ENCODE results near the gene BRWD1.

BRWD1 gene

DNA sequence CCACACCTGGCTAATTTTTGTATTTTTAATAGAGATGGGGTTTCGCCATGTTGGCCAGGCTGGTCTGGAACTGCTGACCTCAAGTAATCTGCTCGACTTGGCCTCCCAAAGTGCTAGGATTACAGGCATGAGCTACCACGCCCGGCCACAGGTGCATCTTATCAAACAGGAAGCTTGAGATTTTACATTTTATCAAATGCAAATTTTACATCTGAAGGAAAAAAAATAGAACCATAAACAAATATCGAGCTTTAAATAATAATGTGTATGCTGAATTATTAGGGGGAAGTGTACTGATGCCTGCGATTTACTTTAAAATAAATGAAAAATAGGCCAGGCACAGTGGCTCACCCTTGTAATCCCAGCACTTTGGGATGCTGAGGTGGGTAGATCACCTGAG lies 16.6 kb upstream of the BRWD1 start:
- Histone ChIP-seq H3K4me1 (ENCODE audit: control insufficient read depth in 1 of 2, insufficient read depth in 2 of 2, low read length in 2 of 2) (peaks cover 0 to 3% of the 10 kb centered on the region in 2 donors), H3K27ac (ENCODE audit: low read depth, low read length) (no peak overlapping the region), H3K9ac (ENCODE audit: low read depth in 1 of 2, low read length in 2 of 2) (no peak overlapping the region), H3K36me3 (ENCODE audit: control insufficient read depth in 1 of 2, insufficient read depth in 2 of 2, low read length in 2 of 2) (no peaks in the 10 kb centered on the region), H3K9me3 (ENCODE audit: control insufficient read depth in 1 of 2, low read length in 2 of 2) (no peaks in the 10 kb centered on the region), H3K4me3 (ENCODE audit: low read depth in 1 of 2, low read length in 2 of 2) (no peak overlapping the region), H3K27me3 (ENCODE audit: control insufficient read depth in 1 of 2, insufficient read depth in 2 of 2, low read length in 2 of 2) (no peaks in the 10 kb centered on the region)

DNA sequence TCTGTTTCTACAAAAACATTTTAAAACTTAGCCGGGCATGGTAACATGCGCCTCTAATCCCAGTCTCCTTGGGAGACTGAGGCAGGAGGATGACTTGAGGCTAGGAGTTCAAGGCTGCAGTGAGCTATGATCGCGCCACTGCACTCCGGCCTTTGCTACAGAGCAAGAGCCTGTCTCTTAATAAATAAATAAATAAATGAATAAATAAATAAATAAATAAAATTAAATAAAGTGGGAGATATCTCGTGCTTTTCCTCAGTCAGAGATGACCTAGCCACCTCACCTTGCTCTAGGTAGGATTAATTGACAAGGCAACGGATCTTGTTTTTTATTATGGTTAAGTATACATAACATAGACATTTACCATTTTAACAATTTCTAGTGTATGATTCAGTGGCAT lies 14.3 kb upstream of the BRWD1 start:
- peaks cover 0 to 3% of the 10 kb centered on the region in 2 donors for H3K4me1 ChIP-seq (ENCODE audit: control insufficient read depth in 1 of 2, insufficient read depth in 2 of 2, low read length in 2 of 2)
- H3K9me3 ChIP-seq (ENCODE audit: control insufficient read depth in 1 of 2, low read length in 2 of 2), result no peaks in the 10 kb centered on the region
- no peaks in the 10 kb centered on the region for H3K27me3 ChIP-seq (ENCODE audit: control insufficient read depth in 1 of 2, insufficient read depth in 2 of 2, low read length in 2 of 2)
- no peak overlapping the region for H3K27ac ChIP-seq (ENCODE audit: low read depth, low read length)
- no peaks in the 10 kb centered on the region for H3K36me3 ChIP-seq (ENCODE audit: control insufficient read depth in 1 of 2, insufficient read depth in 2 of 2, low read length in 2 of 2)
- H3K9ac ChIP-seq (ENCODE audit: low read depth in 1 of 2, low read length in 2 of 2), result no peak overlapping the region
- H3K4me3 ChIP-seq (ENCODE audit: low read depth in 1 of 2, low read length in 2 of 2), result no peak overlapping the region

DNA sequence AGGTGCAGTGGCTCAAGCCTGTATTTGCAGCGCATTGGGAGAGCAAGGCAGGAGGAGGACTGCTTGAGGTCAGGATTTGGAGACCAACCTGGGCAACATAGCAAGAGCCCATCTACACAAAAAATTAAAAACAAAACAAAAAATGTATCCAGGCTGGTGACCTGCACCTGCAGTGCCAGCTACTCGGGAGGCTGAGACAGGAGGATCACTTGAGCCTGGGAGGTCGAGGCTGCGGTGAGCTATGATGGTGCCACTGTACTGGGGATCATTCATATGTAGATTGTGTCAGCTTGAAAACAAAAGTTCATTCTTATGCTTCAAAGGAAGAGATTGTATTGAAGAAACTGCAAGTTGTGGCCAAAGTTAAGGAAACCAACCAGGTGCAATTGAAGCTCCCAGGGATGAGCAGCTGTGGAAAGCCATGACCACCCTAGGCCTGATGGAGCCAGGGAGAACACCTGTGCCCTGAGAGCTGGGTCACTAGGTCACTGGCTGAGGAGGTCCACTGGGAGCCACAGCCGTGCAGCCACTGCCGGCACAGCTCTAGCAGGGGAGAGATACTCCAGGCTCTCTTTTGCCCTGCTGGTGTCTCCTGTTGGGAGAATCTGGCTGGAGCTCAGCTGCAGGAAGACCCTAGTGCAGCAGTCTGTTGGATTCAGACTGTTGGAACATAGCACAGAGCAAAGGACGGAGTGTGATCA lies 13.3 kb upstream of the BRWD1 start:
- Histone ChIP-seq H3K27me3 (ENCODE audit: control insufficient read depth in 1 of 2, insufficient read depth in 2 of 2, low read length in 2 of 2) (no peaks in the 10 kb centered on the region), H3K36me3 (ENCODE audit: control insufficient read depth in 1 of 2, insufficient read depth in 2 of 2, low read length in 2 of 2) (no peaks in the 10 kb centered on the region), H3K27ac (ENCODE audit: low read depth, low read length) (no peak overlapping the region), H3K4me3 (ENCODE audit: low read depth in 1 of 2, low read length in 2 of 2) (no peak overlapping the region), H3K9ac (ENCODE audit: low read depth in 1 of 2, low read length in 2 of 2) (no peak overlapping the region), H3K9me3 (ENCODE audit: control insufficient read depth in 1 of 2, low read length in 2 of 2) (no peaks in the 10 kb centered on the region), H3K4me1 (ENCODE audit: control insufficient read depth in 1 of 2, insufficient read depth in 2 of 2, low read length in 2 of 2) (no peaks in the 10 kb centered on the region)

DNA sequence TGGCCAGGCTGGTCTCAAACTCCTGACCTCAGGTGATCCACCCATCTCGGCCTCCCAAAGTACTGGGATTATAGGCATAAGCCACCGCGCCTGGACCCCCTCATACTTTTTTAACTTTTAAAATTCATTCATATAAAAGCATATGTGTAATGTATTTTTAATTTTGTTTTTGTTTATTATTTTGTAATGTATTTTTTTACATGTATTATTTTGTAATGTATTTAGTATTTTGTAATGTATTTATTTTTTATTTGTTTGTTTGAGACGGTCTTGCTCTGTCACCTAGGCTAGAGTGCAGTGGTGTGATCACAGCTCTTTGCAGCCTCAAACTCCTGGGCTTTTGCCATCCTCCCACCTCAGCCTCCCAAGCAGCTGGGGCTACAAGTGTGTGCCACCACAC lies 12.0 kb upstream of the BRWD1 start:
- no peaks in the 10 kb centered on the region for H3K36me3 ChIP-seq (ENCODE audit: control insufficient read depth in 1 of 2, insufficient read depth in 2 of 2, low read length in 2 of 2)
- no peak overlapping the region for H3K4me3 ChIP-seq (ENCODE audit: low read depth in 1 of 2, low read length in 2 of 2)
- H3K4me1 ChIP-seq (ENCODE audit: control insufficient read depth in 1 of 2, insufficient read depth in 2 of 2, low read length in 2 of 2), result no peaks in the 10 kb centered on the region
- no peaks in the 10 kb centered on the region for H3K27me3 ChIP-seq (ENCODE audit: control insufficient read depth in 1 of 2, insufficient read depth in 2 of 2, low read length in 2 of 2)
- no peaks in the 10 kb centered on the region for H3K9me3 ChIP-seq (ENCODE audit: control insufficient read depth in 1 of 2, low read length in 2 of 2)
- H3K27ac ChIP-seq (ENCODE audit: low read depth, low read length), result no peak overlapping the region
- H3K9ac ChIP-seq (ENCODE audit: low read depth in 1 of 2, low read length in 2 of 2), result no peak overlapping the region

DNA sequence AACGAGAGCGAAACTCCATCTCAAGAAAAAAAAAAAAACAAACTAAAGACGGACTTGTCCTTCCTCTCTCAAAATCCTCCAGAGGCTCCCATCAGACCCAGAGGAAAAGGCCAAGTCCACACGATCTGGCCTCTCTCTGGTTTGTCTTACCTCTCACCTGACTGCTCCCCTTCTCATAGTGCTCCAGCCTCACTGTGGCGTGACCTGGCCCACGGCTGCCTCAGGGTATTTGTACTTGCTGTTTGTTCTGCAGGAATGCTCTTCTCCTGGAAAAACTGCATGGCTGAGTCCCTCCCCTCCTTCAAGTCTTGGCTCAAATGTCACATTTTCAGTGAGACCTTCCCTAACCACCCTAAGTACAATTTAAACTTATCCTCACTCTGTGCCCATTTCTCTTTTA lies 8.0 kb upstream of the BRWD1 start:
- Histone ChIP-seq H3K9ac (ENCODE audit: low read depth in 1 of 2, low read length in 2 of 2) (no peak overlapping the region), H3K4me3 (ENCODE audit: low read depth in 1 of 2, low read length in 2 of 2) (no peak overlapping the region), H3K27ac (ENCODE audit: low read depth, low read length) (no peak overlapping the region), H3K36me3 (ENCODE audit: control insufficient read depth in 1 of 2, insufficient read depth in 2 of 2, low read length in 2 of 2) (no peaks in the 10 kb centered on the region), H3K4me1 (ENCODE audit: control insufficient read depth in 1 of 2, insufficient read depth in 2 of 2, low read length in 2 of 2) (peaks cover 10 to 15% of the 10 kb centered on the region in 2 donors), H3K27me3 (ENCODE audit: control insufficient read depth in 1 of 2, insufficient read depth in 2 of 2, low read length in 2 of 2) (no peaks in the 10 kb centered on the region), H3K9me3 (ENCODE audit: control insufficient read depth in 1 of 2, low read length in 2 of 2) (no peaks in the 10 kb centered on the region)

DNA sequence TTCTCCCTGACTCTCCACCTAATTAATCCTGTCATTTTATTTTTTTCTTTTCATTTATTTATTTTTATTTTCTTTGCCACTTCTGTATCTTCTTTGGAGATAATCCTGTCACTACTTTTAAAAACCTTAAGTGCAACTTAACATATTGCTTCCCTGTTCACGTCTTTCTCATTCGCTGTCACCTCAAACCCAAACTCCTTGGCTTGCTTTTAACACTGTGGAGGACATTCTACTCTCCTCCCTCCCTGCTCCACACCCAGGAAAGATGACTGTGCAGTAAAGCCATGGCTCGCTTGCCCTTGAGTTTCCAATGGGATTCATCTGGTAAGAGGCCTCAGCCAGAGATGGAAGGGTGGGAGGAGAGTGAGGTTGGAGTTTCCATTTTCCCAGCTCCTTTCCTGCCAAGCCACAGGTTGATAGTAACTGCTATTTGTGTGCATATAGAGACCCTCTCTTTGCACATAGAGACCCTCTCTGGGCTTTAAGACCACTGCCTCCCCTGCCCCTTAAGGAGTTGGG lies 6.4 kb upstream of the BRWD1 start:
- H3K4me1 ChIP-seq (ENCODE audit: control insufficient read depth in 1 of 2, insufficient read depth in 2 of 2, low read length in 2 of 2), result peaks cover 10 to 15% of the 10 kb centered on the region in 2 donors
- H3K9me3 ChIP-seq (ENCODE audit: control insufficient read depth in 1 of 2, low read length in 2 of 2), result no peaks in the 10 kb centered on the region
- H3K4me3 ChIP-seq (ENCODE audit: low read depth in 1 of 2, low read length in 2 of 2), result no peak overlapping the region
- H3K27me3 ChIP-seq (ENCODE audit: control insufficient read depth in 1 of 2, insufficient read depth in 2 of 2, low read length in 2 of 2), result no peaks in the 10 kb centered on the region
- no peaks in the 10 kb centered on the region for H3K36me3 ChIP-seq (ENCODE audit: control insufficient read depth in 1 of 2, insufficient read depth in 2 of 2, low read length in 2 of 2)
- no peak overlapping the region for H3K27ac ChIP-seq (ENCODE audit: low read depth, low read length)
- H3K9ac ChIP-seq (ENCODE audit: low read depth in 1 of 2, low read length in 2 of 2), result no peak overlapping the region

DNA sequence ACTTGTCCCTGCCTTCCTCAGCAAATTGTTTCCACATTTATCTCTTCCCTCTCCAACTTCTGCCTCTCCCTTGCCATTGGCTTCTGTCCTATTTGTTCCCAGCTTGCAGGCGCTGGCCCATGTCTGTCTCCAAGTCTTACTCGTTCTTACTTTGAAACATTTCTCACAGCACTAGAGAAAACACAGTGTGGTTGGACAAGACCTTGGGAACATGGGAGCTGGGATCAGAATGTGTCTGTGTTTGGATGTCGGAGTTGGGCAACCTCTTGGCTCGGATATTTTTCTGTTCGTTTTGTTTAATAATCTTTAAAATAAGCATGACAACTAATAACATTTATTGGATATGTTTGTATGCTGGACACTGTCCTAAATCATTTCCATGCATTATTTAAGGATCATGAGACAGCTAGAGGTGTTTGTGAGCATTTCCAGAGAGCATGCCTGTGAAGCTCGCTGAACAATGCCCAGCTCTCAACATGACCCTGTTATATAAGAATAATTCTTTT lies 5.9 kb upstream of the BRWD1 start:
- Histone ChIP-seq H3K36me3 (ENCODE audit: control insufficient read depth in 1 of 2, insufficient read depth in 2 of 2, low read length in 2 of 2) (no peaks in the 10 kb centered on the region), H3K4me1 (ENCODE audit: control insufficient read depth in 1 of 2, insufficient read depth in 2 of 2, low read length in 2 of 2) (peaks cover 15 to 20% of the 10 kb centered on the region in 2 donors), H3K4me3 (ENCODE audit: low read depth in 1 of 2, low read length in 2 of 2) (no peak overlapping the region), H3K27ac (ENCODE audit: low read depth, low read length) (no peak overlapping the region), H3K9ac (ENCODE audit: low read depth in 1 of 2, low read length in 2 of 2) (no peak overlapping the region), H3K9me3 (ENCODE audit: control insufficient read depth in 1 of 2, low read length in 2 of 2) (no peaks in the 10 kb centered on the region), H3K27me3 (ENCODE audit: control insufficient read depth in 1 of 2, insufficient read depth in 2 of 2, low read length in 2 of 2) (no peaks in the 10 kb centered on the region)

DNA sequence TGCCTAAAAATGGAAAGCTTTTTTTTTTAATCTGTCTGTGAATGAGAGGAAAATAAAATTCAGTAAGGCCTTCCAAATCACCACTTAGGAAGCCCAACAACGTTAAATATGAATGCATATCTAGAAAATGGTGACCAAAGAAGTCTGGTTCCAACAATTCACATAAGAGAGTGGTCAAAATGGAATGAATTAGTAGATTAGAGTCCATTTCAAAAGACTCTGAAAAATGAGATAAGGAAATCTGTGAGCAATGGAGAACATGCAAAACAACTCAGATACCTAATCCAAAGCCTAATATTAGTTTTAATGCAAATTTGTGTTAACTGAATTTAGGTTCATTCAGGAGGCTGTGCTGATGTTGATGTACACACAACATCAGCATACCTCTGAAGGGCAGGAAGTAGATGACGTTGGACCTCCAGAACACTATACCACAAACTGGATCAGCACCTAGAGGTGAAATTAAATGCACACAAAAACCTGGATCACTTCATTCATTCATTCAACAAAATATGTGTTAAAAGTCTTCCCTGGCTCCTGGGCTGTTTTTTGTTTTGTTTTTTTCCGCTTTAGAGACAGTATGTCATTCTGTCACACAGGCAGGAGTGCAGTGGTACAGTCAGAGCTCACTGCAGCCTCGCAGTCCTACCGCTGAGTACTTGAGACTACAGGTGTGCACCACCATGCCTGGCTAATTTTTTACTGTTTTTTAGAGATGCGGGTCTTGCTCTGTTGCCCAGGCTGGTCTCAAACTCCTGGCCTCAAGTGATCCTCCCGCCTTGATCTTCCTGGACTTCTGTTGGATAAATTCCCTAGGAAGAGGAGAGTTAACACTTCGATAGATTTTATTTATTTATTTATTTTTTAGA lies 4.9 kb upstream of the BRWD1 start:
- no peaks in the 10 kb centered on the region for H3K9me3 ChIP-seq (ENCODE audit: control insufficient read depth in 1 of 2, low read length in 2 of 2)
- H3K27me3 ChIP-seq (ENCODE audit: control insufficient read depth in 1 of 2, insufficient read depth in 2 of 2, low read length in 2 of 2), result no peaks in the 10 kb centered on the region
- no peaks in the 10 kb centered on the region for H3K36me3 ChIP-seq (ENCODE audit: control insufficient read depth in 1 of 2, insufficient read depth in 2 of 2, low read length in 2 of 2)
- no peak overlapping the region for H3K4me3 ChIP-seq (ENCODE audit: low read depth in 1 of 2, low read length in 2 of 2)
- H3K27ac ChIP-seq (ENCODE audit: low read depth, low read length), result no peak overlapping the region
- H3K9ac ChIP-seq (ENCODE audit: low read depth in 1 of 2, low read length in 2 of 2), result no peak overlapping the region
- H3K4me1 ChIP-seq (ENCODE audit: control insufficient read depth in 1 of 2, insufficient read depth in 2 of 2, low read length in 2 of 2), result peaks cover 16 to 20% of the 10 kb centered on the region in 2 donors

DNA sequence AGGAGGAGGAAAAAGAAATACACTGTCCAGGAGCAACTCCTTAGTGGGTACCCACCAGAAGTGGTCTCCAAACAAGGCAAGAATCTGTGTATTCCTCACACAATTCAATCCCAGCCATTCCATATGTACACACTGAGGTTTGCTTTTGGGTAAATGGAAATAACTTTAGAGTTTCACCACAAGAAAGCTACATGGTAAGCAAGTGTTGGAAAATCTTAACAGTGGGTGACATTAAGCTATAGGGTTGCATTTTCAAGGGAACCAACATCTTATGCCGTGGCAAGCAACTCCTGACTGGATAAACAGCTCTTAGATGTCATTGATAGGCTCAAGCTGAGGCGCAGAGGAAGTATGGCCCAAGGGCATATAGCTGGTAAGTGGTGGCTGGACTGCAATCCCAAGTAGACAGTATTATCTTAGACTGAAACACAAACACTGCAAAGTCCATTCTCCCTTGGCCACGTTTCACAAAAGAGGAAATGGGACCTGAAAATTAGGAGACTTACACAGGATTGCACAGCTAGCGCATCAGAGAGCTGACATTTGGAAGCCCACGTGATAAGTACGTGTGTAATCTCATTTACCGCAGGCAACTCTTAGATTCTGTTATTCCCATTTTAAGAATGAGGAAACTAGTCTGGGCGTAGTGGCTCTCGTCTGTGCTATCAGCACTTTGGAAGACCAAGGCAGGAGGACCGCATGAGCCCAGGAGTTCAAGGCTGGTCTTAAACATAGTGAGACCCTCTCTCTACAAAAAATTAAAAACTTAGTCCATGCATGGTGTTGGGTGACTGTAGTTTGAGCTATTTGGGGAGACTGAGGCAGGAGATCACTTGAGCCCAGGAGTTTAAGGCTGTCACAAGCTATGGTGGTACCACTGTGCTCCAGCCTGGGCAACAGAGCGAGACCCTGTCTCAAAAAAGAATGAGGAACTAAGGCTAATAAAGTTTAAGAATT lies 4.0 kb upstream of the BRWD1 start:
- peak overlapping the region in 1 of 2 donors; percentile 23 for H3K4me3 ChIP-seq (ENCODE audit: low read depth in 1 of 2, low read length in 2 of 2)
- no peaks in the 10 kb centered on the region for H3K36me3 ChIP-seq (ENCODE audit: control insufficient read depth in 1 of 2, insufficient read depth in 2 of 2, low read length in 2 of 2)
- H3K9ac ChIP-seq (ENCODE audit: low read depth in 1 of 2, low read length in 2 of 2), result no peak overlapping the region
- H3K27ac ChIP-seq (ENCODE audit: low read depth, low read length), result no peak overlapping the region
- H3K9me3 ChIP-seq (ENCODE audit: control insufficient read depth in 1 of 2, low read length in 2 of 2), result no peaks in the 10 kb centered on the region
- peaks cover 16 to 20% of the 10 kb centered on the region in 2 donors for H3K4me1 ChIP-seq (ENCODE audit: control insufficient read depth in 1 of 2, insufficient read depth in 2 of 2, low read length in 2 of 2)
- H3K27me3 ChIP-seq (ENCODE audit: control insufficient read depth in 1 of 2, insufficient read depth in 2 of 2, low read length in 2 of 2), result no peaks in the 10 kb centered on the region

Data from duodenal mucosa (tissue), 2 donors.